HepG2 (cell line): ENCODE results near the gene SGK1. TPM values are rescaled to one million over a fixed set of nuclear protein-coding genes. Genes with fewer than 3 reads are reported as not detected.

Experiments
- ATAC-seq: fragments of 200-7000 bp; cut with Tn5 transposase; 3 replicates; pipeline ENCODE4 v1.9.1; 2020; ENCODE audit warnings: mild to moderate bottlenecking, moderate library complexity
- BruUV-seq: library from RNA; stranded (reverse); fragments of 400-500 nt; replicated peaks from 2 replicates; lab custom pipeline; 2021; lab: Mats Ljungman, UMichigan
- CTCF ChIA-PET: fragments of 300-600 bp; formaldehyde crosslinking; extraction: SDS; loops from one replicate; lab custom pipeline; 2021; ENCODE audit warnings: low total read pairs, inconsistent platforms, low intra/inter-chr PET ratio; lab: Yijun Ruan, JAX
- POLR2A ChIA-PET: fragments of 350-600 bp; sonication (Branson Sonifier 250); formaldehyde crosslinking; loops from one replicate; lab custom pipeline; 2020; ENCODE audit warnings: antibody characterized with exemption, inconsistent platforms; lab: Yijun Ruan, JAX
- DNase-seq: peaks from one replicate; pipeline ENCODE4 v3.0.0-alpha.2; 2015; ENCODE audit warnings: low spot score
- FAIRE-seq: peaks from 3 replicates; lab custom pipeline; 2011; peaks lifted over from hg19 to GRCh38; lab: Jason Lieb, UNC
- H2AFZ ChIP-seq: one replicate; pipeline ENCODE4 v1.6.1; 2011; ENCODE audit warnings: low read length, inconsistent platforms
- H3K27ac ChIP-seq: fragments of 300-600 bp; 3 replicates; pipeline ENCODE4 v1.8.0; 2011; ENCODE audit warnings: mixed run types, mild to moderate bottlenecking, mixed read lengths, low read length, inconsistent platforms; ENCODE audit not compliant: insufficient read depth; ENCODE audit errors: extremely low read length
- H3K27me3 ChIP-seq, 2 experiments: fragments of 200-600 bp in 1 of 2; 2 replicates in 1 of 2; 3 replicates in 1 of 2; pipeline versions ENCODE4 v1.6.0 to v1.8.0; 2011; ENCODE audit warnings: low read length in 2 of 2, mild to moderate bottlenecking in 2 of 2, moderate library complexity in 2 of 2, inconsistent platforms in 1 of 2; ENCODE audit not compliant: insufficient read depth in 2 of 2, control insufficient read depth in 1 of 2
- H3K36me3 ChIP-seq, 2 experiments: fragments of 200-600 bp in 1 of 2; replicated peaks in 1 of 2; 2 replicates in 1 of 2; 3 replicates in 1 of 2; pipeline versions ENCODE4 v1.5.1 to v1.8.0; 2011; ENCODE audit warnings: low read length in 2 of 2, inconsistent platforms in 1 of 2; ENCODE audit not compliant: insufficient read depth in 2 of 2, control insufficient read depth in 1 of 2
- H3K4me1 ChIP-seq: 2 replicates; pipeline ENCODE4 v1.5.1; 2012; ENCODE audit warnings: low read length, inconsistent platforms; ENCODE audit not compliant: insufficient read depth
- H3K4me2 ChIP-seq: 2 replicates; pipeline ENCODE4 v1.6.0; 2011; ENCODE audit warnings: low read depth, low read length, inconsistent platforms
- H3K4me3 ChIP-seq, 3 experiments: fragments of 200-600 bp in 1 of 3; sonication (generic), shearing (Covaris generic) in 1 of 3; replicated peaks in 1 of 3; 2 replicates each; pipeline ENCODE4 v1.5.1; 2011 to 2016; ENCODE audit warnings: low read length in 3 of 3, inconsistent platforms in 2 of 3, low read depth in 2 of 3, mild to moderate bottlenecking in 2 of 3, control low read depth in 1 of 3, mixed read lengths in 1 of 3; ENCODE audit not compliant: insufficient read depth in 1 of 3
- H3K79me2 ChIP-seq: one replicate; pipeline ENCODE4 v1.6.1; 2011; ENCODE audit warnings: low read length, inconsistent platforms; ENCODE audit not compliant: insufficient read depth
- H3K9ac ChIP-seq: 2 replicates; pipeline ENCODE4 v1.6.0; 2011; ENCODE audit warnings: mild to moderate bottlenecking, low read depth, low read length, inconsistent platforms; ENCODE audit not compliant: insufficient read depth
- H3K9me3 ChIP-seq: 2 replicates; pipeline ENCODE4 v1.5.1; 2012; ENCODE audit warnings: mild to moderate bottlenecking, low read length
- H4K20me1 ChIP-seq: 2 replicates; pipeline ENCODE4 v1.6.0; 2011; ENCODE audit warnings: inconsistent platforms, mild to moderate bottlenecking, low read length, moderate library complexity; ENCODE audit not compliant: insufficient read depth
- GFI1 ChIP-seq: sonication (generic); formaldehyde crosslinking; IDR thresholded peaks from 2 replicates; pipeline ENCODE4 v1.5.0; 2020; ENCODE audit warnings: missing genetic modification reagents, mild to moderate bottlenecking, borderline replicate concordance
- NAIF1 ChIP-seq: sonication (generic); formaldehyde crosslinking; IDR thresholded peaks from 2 replicates; pipeline ENCODE4 v1.5.0; 2020; ENCODE audit warnings: mild to moderate bottlenecking, missing genetic modification reagents, borderline replicate concordance
- PTBP1 ChIP-seq: fragments of 200-400 bp; formaldehyde crosslinking; IDR thresholded peaks from 2 replicates; pipeline ENCODE4 v1.6.1; 2018; ENCODE audit warnings: low read length, low read depth; ENCODE audit not compliant: poor library complexity, severe bottlenecking
- RELA ChIP-seq: sonication (generic); formaldehyde crosslinking; IDR thresholded peaks from 2 replicates; pipeline ENCODE4 v1.4.0; 2020; ENCODE audit warnings: missing genetic modification reagents
- ZFP1 ChIP-seq: IDR thresholded peaks from 2 replicates; pipeline ENCODE4 v1.6.1; 2016
- ZFP36L2 ChIP-seq: sonication (generic); formaldehyde crosslinking; IDR thresholded peaks from 2 replicates; pipeline ENCODE4 v1.4.0; 2020; ENCODE audit warnings: missing genetic modification reagents
- ZIK1 ChIP-seq: sonication (generic); formaldehyde crosslinking; IDR thresholded peaks from 2 replicates; pipeline ENCODE4 v1.5.0; 2020; ENCODE audit warnings: mild to moderate bottlenecking, low read depth, missing genetic modification reagents, borderline replicate concordance
- ZNF614 ChIP-seq: IDR thresholded peaks from 2 replicates; pipeline ENCODE4 v1.6.1; 2018; ENCODE audit warnings: missing biosample characterization, missing genetic modification reagents, inconsistent platforms, borderline replicate concordance
- ZNF746 ChIP-seq: sonication (generic); formaldehyde crosslinking; IDR thresholded peaks from 2 replicates; pipeline ENCODE4 v1.8.0; 2022; ENCODE audit warnings: mild to moderate bottlenecking, missing genetic modification reagents
- ZNF777 ChIP-seq: sonication (generic); formaldehyde crosslinking; IDR thresholded peaks from 2 replicates; pipeline ENCODE4 v1.4.0; 2020; ENCODE audit warnings: missing genetic modification reagents
- WGBS: methylation state at CpG from one replicate; pipeline ENCODE4 v1.1.6; 2017; ENCODE audit warnings: low lambda C conversion rate; 5-methylcytosine and 5-hydroxymethylcytosine counted together
- in situ Hi-C: cut with HindIII; loops from 2 replicates; pipeline ENCODE4 v1.10.0; 2017; ENCODE audit warnings: low pct_unique_long_range_greater_than_20kb; ENCODE audit not compliant: extremely low pct_ligation_motif_present
- intact Hi-C: fragments of 100-400 bp; cut with micrococcal nuclease; formaldehyde crosslinking; loops from one replicate; pipeline ENCODE4 v1.10.0; 2022; ENCODE audit not compliant: unreplicated experiment
- polyA plus RNA-seq, 8 experiments: library from polyadenylated mRNA; depleted of rRNA in 3 of 8; stranded (reverse) in 7 of 8; unstranded in 1 of 8; fragments of >200 nt; fragmentation: Illumina TruSeq in 4 of 8; extraction: Trizol in 4 of 8; gene quantifications; 2 replicates each; pipeline versions ENCODE4 v1.2.1 to v1.2.3, GENCODE V29; 2011 to 2016; ENCODE audit warnings: low read depth in 4 of 8, missing spikeins in 1 of 8, mixed read lengths in 1 of 8; ENCODE audit not compliant: insufficient read depth in 1 of 8
- total RNA-seq, 5 experiments: library from RNA; depleted of rRNA; stranded (reverse); fragments of >200 nt; fragmentation: Illumina TruSeq; extraction: Trizol; gene quantifications; 2 replicates each; pipeline ENCODE4 v1.2.3, GENCODE V29; 2016; ENCODE audit warnings: low read depth in 1 of 5
- TF ChIP-seq, protein P1 (sequence below), 2 experiments: sonication (generic) in 1 of 2; formaldehyde crosslinking in 1 of 2; IDR thresholded peaks; 2 replicates each; pipeline versions ENCODE4 v1.6.1 to v1.9.0; 2014 to 2022; ENCODE audit warnings: antibody characterized with exemption in 1 of 2, borderline replicate concordance in 1 of 2, inconsistent platforms in 1 of 2, low read depth in 1 of 2, missing genetic modification reagents in 1 of 2
- TF ChIP-seq, protein P2 (sequence below): sonication (generic); formaldehyde crosslinking; IDR thresholded peaks from 2 replicates; pipeline ENCODE4 v1.8.1; 2023; ENCODE audit warnings: mild to moderate bottlenecking, missing genetic modification reagents

The SGK1 gene
- total and polyA plus RNA-seq, 2 of the 13 experiments (the other 11 are each of a cell fraction or from before 2014, with no cell fraction given), result 56.1 to 56.2 TPM

DNA sequence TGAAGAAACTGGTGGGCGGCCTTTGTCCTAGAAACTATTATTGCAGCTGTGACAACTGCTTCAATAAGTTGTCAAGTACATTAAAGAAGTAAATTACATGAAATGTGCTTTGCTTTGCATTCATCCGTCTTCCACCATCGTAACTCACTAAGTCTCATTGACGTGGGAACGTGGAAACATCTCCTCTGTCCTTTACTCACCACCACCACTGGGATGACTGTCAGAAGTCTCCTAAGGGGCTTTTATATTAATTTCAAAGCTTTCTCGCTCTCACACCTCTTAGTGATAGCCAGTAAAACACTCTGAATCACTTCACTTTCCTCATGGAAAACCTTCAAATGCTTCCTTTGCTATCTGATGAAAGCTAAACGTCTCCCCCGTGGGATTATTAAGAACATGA is 153.6 kb downstream of the SGK1 start:
- FAIRE-seq (no peak), DNase-seq (no peak), ATAC-seq (no peak)
- no peaks in the 10 kb centered on the region for H3K27me3 ChIP-seq
- TF ChIP-seq ZNF746, result no peak
- no peak for TF ChIP-seq PTBP1
- no peak for TF ChIP-seq GFI1 (CRISPR knock-in tag)
- TF ChIP-seq ZFP36L2 (CRISPR knock-in tag), result no peak
- TF ChIP-seq, protein P1, sequence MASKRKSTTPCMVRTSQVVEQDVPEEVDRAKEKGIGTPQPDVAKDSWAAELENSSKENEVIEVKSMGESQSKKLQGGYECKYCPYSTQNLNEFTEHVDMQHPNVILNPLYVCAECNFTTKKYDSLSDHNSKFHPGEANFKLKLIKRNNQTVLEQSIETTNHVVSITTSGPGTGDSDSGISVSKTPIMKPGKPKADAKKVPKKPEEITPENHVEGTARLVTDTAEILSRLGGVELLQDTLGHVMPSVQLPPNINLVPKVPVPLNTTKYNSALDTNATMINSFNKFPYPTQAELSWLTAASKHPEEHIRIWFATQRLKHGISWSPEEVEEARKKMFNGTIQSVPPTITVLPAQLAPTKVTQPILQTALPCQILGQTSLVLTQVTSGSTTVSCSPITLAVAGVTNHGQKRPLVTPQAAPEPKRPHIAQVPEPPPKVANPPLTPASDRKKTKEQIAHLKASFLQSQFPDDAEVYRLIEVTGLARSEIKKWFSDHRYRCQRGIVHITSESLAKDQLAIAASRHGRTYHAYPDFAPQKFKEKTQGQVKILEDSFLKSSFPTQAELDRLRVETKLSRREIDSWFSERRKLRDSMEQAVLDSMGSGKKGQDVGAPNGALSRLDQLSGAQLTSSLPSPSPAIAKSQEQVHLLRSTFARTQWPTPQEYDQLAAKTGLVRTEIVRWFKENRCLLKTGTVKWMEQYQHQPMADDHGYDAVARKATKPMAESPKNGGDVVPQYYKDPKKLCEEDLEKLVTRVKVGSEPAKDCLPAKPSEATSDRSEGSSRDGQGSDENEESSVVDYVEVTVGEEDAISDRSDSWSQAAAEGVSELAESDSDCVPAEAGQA (IDR thresholded peaks at IDR 0.05; ENCODE audit: low read depth), result no peak
- TF ChIP-seq, protein P1 (CRISPR knock-in tag; IDR thresholded peaks at IDR 0.05; ENCODE audit: borderline replicate concordance), result no peak
- no peak for TF ChIP-seq RELA (CRISPR knock-in tag)
- no peak for TF ChIP-seq NAIF1 (CRISPR knock-in tag)
- no peak for TF ChIP-seq ZIK1
- TF ChIP-seq ZFP1 (CRISPR knock-in tag), result no peak
- no peak for TF ChIP-seq ZNF614 (CRISPR knock-in tag)
- TF ChIP-seq, protein P2, sequence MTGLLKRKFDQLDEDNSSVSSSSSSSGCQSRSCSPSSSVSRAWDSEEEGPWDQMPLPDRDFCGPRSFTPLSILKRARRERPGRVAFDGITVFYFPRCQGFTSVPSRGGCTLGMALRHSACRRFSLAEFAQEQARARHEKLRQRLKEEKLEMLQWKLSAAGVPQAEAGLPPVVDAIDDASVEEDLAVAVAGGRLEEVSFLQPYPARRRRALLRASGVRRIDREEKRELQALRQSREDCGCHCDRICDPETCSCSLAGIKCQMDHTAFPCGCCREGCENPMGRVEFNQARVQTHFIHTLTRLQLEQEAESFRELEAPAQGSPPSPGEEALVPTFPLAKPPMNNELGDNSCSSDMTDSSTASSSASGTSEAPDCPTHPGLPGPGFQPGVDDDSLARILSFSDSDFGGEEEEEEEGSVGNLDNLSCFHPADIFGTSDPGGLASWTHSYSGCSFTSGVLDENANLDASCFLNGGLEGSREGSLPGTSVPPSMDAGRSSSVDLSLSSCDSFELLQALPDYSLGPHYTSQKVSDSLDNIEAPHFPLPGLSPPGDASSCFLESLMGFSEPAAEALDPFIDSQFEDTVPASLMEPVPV (CRISPR knock-in tag), result no peak
- no peak for TF ChIP-seq ZNF777 (CRISPR knock-in tag)
- ChIA-PET POLR2A (no interaction called here), CTCF (no interaction called here)
- no peak overlapping the region for H3K4me2 ChIP-seq
- no peaks in the 10 kb centered on the region for H3K9me3 ChIP-seq
- H4K20me1 ChIP-seq, result no peaks in the 10 kb centered on the region
- H2AFZ ChIP-seq, result no peak overlapping the region
- 29% methylated on average over 8 of the region's 8 CpGs for WGBS
- H3K9ac ChIP-seq, result no peak overlapping the region
- H3K79me2 ChIP-seq, result no peaks in the 10 kb centered on the region
- H3K36me3 ChIP-seq, result no peaks in the 10 kb centered on the region
- intact Hi-C loops, result no loop called here
- H3K4me3 ChIP-seq, result no peak overlapping the region
- H3K27ac ChIP-seq, result no peak overlapping the region
- in situ Hi-C loops, result loop anchor here (25.0 kb wide), 1 partner anchor 273 kb away; no protein-coding TSS in a partner anchor
- H3K4me1 ChIP-seq, result peaks cover 8% of the 10 kb centered on the region
- no TSS peak for BruUV-seq
